ENCODE results near the gene IL32. TPM values are rescaled to one million over a fixed set of nuclear protein-coding genes. Genes with fewer than 3 reads are reported as not detected.

Gene IL32
- total and polyA plus RNA-seq, 2 experiments from 2014 or later, result 2.3 to 6.1 TPM

DNA sequence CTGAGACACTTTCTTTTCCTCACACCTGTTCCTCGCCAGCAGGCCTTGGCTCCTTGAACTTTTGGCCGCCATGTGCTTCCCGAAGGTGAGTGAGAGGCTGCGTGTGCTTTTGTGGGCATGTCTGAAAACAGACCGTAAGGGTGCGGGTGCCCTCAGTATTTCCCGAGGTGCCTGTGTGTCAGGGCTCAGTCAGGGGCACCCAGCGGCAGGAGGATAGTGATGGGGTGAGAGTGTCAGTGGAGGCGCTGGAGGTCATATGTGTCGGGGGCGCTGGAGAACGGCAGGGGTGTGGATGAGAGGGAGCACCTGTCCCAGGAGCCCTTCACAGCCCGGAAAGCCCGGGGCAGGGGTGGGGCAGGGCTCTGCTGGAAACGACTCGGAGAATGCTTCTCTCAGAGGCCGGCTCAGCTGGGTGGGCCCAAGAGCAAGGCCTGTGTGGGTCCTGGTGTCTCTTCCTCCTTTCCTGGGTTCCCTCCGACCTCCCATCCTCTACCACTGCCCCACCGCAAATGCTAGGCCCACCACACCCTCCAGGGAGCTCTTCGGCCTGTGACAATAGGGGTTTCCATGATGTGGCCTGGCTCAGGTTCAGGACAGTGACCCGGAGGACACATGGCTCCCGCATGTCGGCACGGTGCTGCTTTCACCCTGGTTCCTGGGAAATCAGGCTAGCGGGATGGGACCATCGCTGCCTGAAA is 451 bp downstream of the IL32 start (continued):
- TF ChIP-seq NANOG (IDR thresholded peaks at IDR 0.05; ENCODE audit: borderline replicate concordance), result no peak
- TF ChIP-seq, protein P1, sequence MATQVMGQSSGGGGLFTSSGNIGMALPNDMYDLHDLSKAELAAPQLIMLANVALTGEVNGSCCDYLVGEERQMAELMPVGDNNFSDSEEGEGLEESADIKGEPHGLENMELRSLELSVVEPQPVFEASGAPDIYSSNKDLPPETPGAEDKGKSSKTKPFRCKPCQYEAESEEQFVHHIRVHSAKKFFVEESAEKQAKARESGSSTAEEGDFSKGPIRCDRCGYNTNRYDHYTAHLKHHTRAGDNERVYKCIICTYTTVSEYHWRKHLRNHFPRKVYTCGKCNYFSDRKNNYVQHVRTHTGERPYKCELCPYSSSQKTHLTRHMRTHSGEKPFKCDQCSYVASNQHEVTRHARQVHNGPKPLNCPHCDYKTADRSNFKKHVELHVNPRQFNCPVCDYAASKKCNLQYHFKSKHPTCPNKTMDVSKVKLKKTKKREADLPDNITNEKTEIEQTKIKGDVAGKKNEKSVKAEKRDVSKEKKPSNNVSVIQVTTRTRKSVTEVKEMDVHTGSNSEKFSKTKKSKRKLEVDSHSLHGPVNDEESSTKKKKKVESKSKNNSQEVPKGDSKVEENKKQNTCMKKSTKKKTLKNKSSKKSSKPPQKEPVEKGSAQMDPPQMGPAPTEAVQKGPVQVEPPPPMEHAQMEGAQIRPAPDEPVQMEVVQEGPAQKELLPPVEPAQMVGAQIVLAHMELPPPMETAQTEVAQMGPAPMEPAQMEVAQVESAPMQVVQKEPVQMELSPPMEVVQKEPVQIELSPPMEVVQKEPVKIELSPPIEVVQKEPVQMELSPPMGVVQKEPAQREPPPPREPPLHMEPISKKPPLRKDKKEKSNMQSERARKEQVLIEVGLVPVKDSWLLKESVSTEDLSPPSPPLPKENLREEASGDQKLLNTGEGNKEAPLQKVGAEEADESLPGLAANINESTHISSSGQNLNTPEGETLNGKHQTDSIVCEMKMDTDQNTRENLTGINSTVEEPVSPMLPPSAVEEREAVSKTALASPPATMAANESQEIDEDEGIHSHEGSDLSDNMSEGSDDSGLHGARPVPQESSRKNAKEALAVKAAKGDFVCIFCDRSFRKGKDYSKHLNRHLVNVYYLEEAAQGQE (IDR thresholded peaks at IDR 0.05; ENCODE audit: unreplicated experiment), result no peak
- TF ChIP-seq EZH2phosphoT487 (IDR thresholded peaks at IDR 0.05; ENCODE audit: unreplicated experiment), result no peak

DNA sequence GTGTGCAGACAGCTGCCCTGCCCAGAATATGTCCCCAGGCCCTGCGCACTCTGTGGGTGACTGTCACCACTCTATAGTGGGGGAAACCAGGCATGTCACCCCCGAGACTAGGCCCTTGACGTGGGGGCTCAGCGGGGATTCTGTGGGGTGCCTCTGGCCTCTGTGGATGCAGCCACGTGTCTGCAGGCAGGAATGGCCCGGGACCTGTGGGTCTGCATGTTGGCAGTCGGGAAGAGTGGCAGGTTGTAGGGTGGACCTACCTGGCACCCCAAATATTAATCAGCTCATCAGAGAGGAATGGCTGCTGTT is 954 bp downstream of the IL32 start:
- H3K27ac ChIP-seq (ENCODE audit: low read depth), result no peak overlapping the region
- Mint-ChIP-seq H3K4me3 (no peak overlapping the region), H3K27ac (no peak overlapping the region), H3K9me3 (no peaks in the 10 kb centered on the region; the same call in 2 of the 3 replicates), H3K27me3 (ENCODE audit: insufficient read depth, low read depth, poor library complexity) (peaks cover 25% of the 10 kb centered on the region), H3K4me1 (peaks cover 22% of the 10 kb centered on the region), H3K36me3 (ENCODE audit: low read depth) (no peaks in the 10 kb centered on the region; the same call in 2 of the 3 replicates)
- no peaks in the 10 kb centered on the region for H4K20me1 ChIP-seq (replicated peaks; ENCODE audit: insufficient read depth)
- no peaks in the 10 kb centered on the region for H3K9me2 ChIP-seq (ENCODE audit: insufficient read depth)
- H3K36me3 ChIP-seq (ENCODE audit: insufficient read depth), result no peaks in the 10 kb centered on the region
- H3K27me3 ChIP-seq (ENCODE audit: insufficient read depth), result 0 out of 2 replicates have a peak, but pooled peaks cover 4% of the 10 kb centered on the region
- H2AFZ ChIP-seq, result no peak overlapping the region
- H3K4me3 ChIP-seq, result no peak overlapping the region
- H3K79me2 ChIP-seq (replicated peaks; ENCODE audit: insufficient read depth), result no peaks in the 10 kb centered on the region
- no peaks in the 10 kb centered on the region for H3F3A ChIP-seq (replicated peaks; ENCODE audit: low read depth)
- H3K4me2 ChIP-seq, result no peak overlapping the region
- 0 out of 2 replicates have a peak, but pooled peaks cover 4% of the 10 kb centered on the region for H3K4me1 ChIP-seq (ENCODE audit: insufficient read depth)
- ATAC-seq (no peak), DNase-seq (ENCODE audit: low spot score) (no peak)
- TF ChIP-seq POLR2AphosphoS5 (IDR thresholded peaks at IDR 0.05; ENCODE audit: low read depth) (no peak), EZH2phosphoT487 (IDR thresholded peaks at IDR 0.05; ENCODE audit: unreplicated experiment) (no peak), JUNB (IDR thresholded peaks at IDR 0.05; ENCODE audit: unreplicated experiment) (no peak), CREB1 (CRISPR knock-in tag; IDR thresholded peaks at IDR 0.05; ENCODE audit: low read depth) (no peak), NANOG (IDR thresholded peaks at IDR 0.05; ENCODE audit: borderline replicate concordance) (no peak), STAT1 (IDR thresholded peaks at IDR 0.05; ENCODE audit: unreplicated experiment) (no peak)
- TF ChIP-seq, protein P2, sequence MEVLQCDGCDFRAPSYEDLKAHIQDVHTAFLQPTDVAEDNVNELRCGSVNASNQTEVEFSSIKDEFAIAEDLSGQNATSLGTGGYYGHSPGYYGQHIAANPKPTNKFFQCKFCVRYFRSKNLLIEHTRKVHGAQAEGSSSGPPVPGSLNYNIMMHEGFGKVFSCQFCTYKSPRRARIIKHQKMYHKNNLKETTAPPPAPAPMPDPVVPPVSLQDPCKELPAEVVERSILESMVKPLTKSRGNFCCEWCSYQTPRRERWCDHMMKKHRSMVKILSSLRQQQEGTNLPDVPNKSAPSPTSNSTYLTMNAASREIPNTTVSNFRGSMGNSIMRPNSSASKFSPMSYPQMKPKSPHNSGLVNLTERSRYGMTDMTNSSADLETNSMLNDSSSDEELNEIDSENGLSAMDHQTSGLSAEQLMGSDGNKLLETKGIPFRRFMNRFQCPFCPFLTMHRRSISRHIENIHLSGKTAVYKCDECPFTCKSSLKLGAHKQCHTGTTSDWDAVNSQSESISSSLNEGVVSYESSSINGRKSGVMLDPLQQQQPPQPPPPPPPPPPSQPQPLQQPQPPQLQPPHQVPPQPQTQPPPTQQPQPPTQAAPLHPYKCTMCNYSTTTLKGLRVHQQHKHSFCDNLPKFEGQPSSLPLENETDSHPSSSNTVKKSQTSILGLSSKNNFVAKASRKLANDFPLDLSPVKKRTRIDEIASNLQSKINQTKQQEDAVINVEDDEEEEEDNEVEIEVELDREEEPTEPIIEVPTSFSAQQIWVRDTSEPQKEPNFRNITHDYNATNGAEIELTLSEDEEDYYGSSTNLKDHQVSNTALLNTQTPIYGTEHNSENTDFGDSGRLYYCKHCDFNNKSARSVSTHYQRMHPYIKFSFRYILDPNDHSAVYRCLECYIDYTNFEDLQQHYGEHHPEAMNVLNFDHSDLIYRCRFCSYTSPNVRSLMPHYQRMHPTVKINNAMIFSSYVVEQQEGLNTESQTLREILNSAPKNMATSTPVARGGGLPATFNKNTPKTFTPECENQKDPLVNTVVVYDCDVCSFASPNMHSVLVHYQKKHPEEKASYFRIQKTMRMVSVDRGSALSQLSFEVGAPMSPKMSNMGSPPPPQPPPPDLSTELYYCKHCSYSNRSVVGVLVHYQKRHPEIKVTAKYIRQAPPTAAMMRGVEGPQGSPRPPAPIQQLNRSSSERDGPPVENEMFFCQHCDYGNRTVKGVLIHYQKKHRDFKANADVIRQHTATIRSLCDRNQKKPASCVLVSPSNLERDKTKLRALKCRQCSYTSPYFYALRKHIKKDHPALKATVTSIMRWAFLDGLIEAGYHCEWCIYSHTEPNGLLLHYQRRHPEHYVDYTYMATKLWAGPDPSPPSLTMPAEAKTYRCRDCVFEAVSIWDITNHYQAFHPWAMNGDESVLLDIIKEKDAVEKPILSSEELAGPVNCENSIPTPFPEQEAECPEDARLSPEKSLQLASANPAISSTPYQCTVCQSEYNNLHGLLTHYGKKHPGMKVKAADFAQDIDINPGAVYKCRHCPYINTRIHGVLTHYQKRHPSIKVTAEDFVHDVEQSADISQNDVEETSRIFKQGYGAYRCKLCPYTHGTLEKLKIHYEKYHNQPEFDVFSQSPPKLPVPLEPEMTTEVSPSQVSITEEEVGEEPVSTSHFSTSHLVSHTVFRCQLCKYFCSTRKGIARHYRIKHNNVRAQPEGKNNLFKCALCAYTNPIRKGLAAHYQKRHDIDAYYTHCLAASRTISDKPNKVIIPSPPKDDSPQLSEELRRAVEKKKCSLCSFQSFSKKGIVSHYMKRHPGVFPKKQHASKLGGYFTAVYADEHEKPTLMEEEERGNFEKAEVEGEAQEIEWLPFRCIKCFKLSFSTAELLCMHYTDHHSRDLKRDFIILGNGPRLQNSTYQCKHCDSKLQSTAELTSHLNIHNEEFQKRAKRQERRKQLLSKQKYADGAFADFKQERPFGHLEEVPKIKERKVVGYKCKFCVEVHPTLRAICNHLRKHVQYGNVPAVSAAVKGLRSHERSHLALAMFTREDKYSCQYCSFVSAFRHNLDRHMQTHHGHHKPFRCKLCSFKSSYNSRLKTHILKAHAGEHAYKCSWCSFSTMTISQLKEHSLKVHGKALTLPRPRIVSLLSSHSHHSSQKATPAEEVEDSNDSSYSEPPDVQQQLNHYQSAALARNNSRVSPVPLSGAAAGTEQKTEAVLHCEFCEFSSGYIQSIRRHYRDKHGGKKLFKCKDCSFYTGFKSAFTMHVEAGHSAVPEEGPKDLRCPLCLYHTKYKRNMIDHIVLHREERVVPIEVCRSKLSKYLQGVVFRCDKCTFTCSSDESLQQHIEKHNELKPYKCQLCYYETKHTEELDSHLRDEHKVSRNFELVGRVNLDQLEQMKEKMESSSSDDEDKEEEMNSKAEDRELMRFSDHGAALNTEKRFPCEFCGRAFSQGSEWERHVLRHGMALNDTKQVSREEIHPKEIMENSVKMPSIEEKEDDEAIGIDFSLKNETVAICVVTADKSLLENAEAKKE (CRISPR knock-in tag; IDR thresholded peaks at IDR 0.05), result no peak
- TF ChIP-seq, protein P1 (IDR thresholded peaks at IDR 0.05; ENCODE audit: unreplicated experiment), result no peak
- TF ChIP-seq, protein P3, sequence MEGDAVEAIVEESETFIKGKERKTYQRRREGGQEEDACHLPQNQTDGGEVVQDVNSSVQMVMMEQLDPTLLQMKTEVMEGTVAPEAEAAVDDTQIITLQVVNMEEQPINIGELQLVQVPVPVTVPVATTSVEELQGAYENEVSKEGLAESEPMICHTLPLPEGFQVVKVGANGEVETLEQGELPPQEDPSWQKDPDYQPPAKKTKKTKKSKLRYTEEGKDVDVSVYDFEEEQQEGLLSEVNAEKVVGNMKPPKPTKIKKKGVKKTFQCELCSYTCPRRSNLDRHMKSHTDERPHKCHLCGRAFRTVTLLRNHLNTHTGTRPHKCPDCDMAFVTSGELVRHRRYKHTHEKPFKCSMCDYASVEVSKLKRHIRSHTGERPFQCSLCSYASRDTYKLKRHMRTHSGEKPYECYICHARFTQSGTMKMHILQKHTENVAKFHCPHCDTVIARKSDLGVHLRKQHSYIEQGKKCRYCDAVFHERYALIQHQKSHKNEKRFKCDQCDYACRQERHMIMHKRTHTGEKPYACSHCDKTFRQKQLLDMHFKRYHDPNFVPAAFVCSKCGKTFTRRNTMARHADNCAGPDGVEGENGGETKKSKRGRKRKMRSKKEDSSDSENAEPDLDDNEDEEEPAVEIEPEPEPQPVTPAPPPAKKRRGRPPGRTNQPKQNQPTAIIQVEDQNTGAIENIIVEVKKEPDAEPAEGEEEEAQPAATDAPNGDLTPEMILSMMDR (conservative IDR thresholded peaks at IDR 0.05; ENCODE audit: low read depth in 2 of 2), result no peak

Measured in GM23338 (cell line).